GM12878 (cell line): ENCODE measurements around the gene ID4. TPM values are rescaled to one million over a fixed set of nuclear protein-coding genes. Genes with fewer than 3 reads are reported as not detected.

Experiments
- ATAC-seq: fragments of 200-7000 bp; cut with Tn5 transposase; 3 replicates; pipeline ENCODE4 v1.9.1; 2020; ENCODE audit warnings: mild to moderate bottlenecking, moderate library complexity
- BruUV-seq: library from RNA; stranded (reverse); fragments of 400-500 nt; replicated peaks from 2 replicates; lab custom pipeline; 2021; lab: Mats Ljungman, UMichigan
- CTCF ChIA-PET: fragments of 300-600 bp; sonication (Branson Sonifier 250); formaldehyde crosslinking; extraction: SDS; loops from one replicate; lab custom pipeline; 2021; ENCODE audit warnings: inconsistent platforms; lab: Yijun Ruan, JAX
- POLR2A ChIA-PET: fragments of 350-600 bp; formaldehyde crosslinking; extraction: SDS; loops from one replicate; lab custom pipeline; 2021; ENCODE audit warnings: inconsistent platforms; lab: Charles Lee
- RAD21 ChIA-PET: fragments of 300-600 bp; sonication (Branson Sonifier 250); formaldehyde crosslinking; loops from one replicate; lab custom pipeline; 2023; ENCODE audit warnings: antibody characterized with exemption; ENCODE audit not compliant: unreplicated experiment; lab: Charles Lee
- SMC1A ChIA-PET: fragments of 300-600 bp; sonication (Branson Sonifier 250); formaldehyde crosslinking; loops from one replicate; lab custom pipeline; 2023; ENCODE audit not compliant: unreplicated experiment, uncharacterized antibody; lab: Charles Lee
- DNase-seq: peaks from one replicate; pipeline ENCODE4 v3.0.0-alpha.2; 2011; ENCODE audit warnings: low read depth, low spot score
- FAIRE-seq: peaks from 3 replicates; lab custom pipeline; 2011; peaks lifted over from hg19 to GRCh38; lab: Jason Lieb, UNC
- H2AFZ ChIP-seq: 2 replicates; pipeline ENCODE4 v1.6.0; 2011; ENCODE audit warnings: low read depth, low read length, control low read depth; ENCODE audit not compliant: control insufficient read depth
- H3K27ac ChIP-seq: 2 replicates; pipeline ENCODE4 v1.5.1; 2011; ENCODE audit warnings: control low read depth; ENCODE audit not compliant: control insufficient read depth, insufficient read depth
- H3K27me3 ChIP-seq, 2 experiments: replicated peaks in 1 of 2; 2 replicates each; pipeline versions ENCODE4 v1.6.0 to v1.6.1; 2011; ENCODE audit warnings: low read length in 1 of 2; ENCODE audit not compliant: control insufficient read depth in 2 of 2, insufficient read depth in 2 of 2
- H3K36me3 ChIP-seq, 2 experiments: 2 replicates each; pipeline ENCODE4 v1.5.1; 2011; ENCODE audit warnings: low read length in 1 of 2; ENCODE audit not compliant: control insufficient read depth in 2 of 2, insufficient read depth in 2 of 2
- H3K4me1 ChIP-seq: 2 replicates; pipeline ENCODE4 v1.6.1; 2011; ENCODE audit warnings: mild to moderate bottlenecking, low read length, moderate library complexity, mixed read lengths; ENCODE audit not compliant: control insufficient read depth, insufficient read depth
- H3K4me2 ChIP-seq: 2 replicates; pipeline ENCODE4 v1.6.0; 2011; ENCODE audit warnings: control low read depth; ENCODE audit not compliant: control insufficient read depth, insufficient read depth
- H3K4me3 ChIP-seq: fragments of 200-600 bp; sonication (generic); 2 replicates; pipeline ENCODE4 v1.5.1; 2016
- H3K79me2 ChIP-seq: 2 replicates; pipeline ENCODE4 v1.6.0; 2011; ENCODE audit warnings: low read length; ENCODE audit not compliant: control insufficient read depth, insufficient read depth
- H3K9ac ChIP-seq: 2 replicates; pipeline ENCODE4 v1.8.0; 2011; ENCODE audit warnings: low read length, control low read depth, mixed read lengths; ENCODE audit not compliant: control insufficient read depth, insufficient read depth
- H3K9me3 ChIP-seq: replicated peaks from 3 replicates; pipeline ENCODE4 v1.5.1; 2011; ENCODE audit warnings: mild to moderate bottlenecking, low read length; ENCODE audit not compliant: control insufficient read depth, insufficient read depth
- H4K20me1 ChIP-seq: 2 replicates; pipeline ENCODE4 v1.6.0; 2011; ENCODE audit not compliant: control insufficient read depth, insufficient read depth
- HDAC2 ChIP-seq: fragments of 200-600 bp; sonication (generic); IDR thresholded peaks from 2 replicates; pipeline ENCODE4 v1.6.1; 2017
- KDM1A ChIP-seq: fragments of 200-600 bp; sonication (generic); IDR thresholded peaks from 2 replicates; pipeline ENCODE4 v1.6.1; 2016; ENCODE audit warnings: borderline replicate concordance
- MYB ChIP-seq: fragments of 150-350 bp; IDR thresholded peaks from 2 replicates; pipeline ENCODE4 v1.6.1; 2014; ENCODE audit warnings: mild to moderate bottlenecking, low read depth, low read length, borderline replicate concordance
- MYC ChIP-seq: IDR thresholded peaks from 2 replicates; pipeline ENCODE4 v1.6.1; 2011; ENCODE audit warnings: mild to moderate bottlenecking, low read length, moderate library complexity, inconsistent platforms; ENCODE audit not compliant: insufficient read depth, insufficient replicate concordance, insufficient read length, severe bottlenecking
- RAD21 ChIP-seq: IDR thresholded peaks from 2 replicates; pipeline ENCODE4 v1.6.1; 2011; ENCODE audit warnings: mild to moderate bottlenecking, low read depth, low read length, moderate library complexity; ENCODE audit not compliant: insufficient read depth
- RELA ChIP-seq: fragments of 450-650 bp; IDR thresholded peaks from 2 replicates; pipeline ENCODE4 v1.8.0; 2014; ENCODE audit warnings: borderline replicate concordance; ENCODE audit not compliant: partially characterized antibody
- SMAD5 ChIP-seq: IDR thresholded peaks from 2 replicates; pipeline ENCODE4 v1.6.1; 2016; ENCODE audit warnings: antibody characterized with exemption, low read depth
- SMARCA5 ChIP-seq: fragments of 450-650 bp; IDR thresholded peaks from 2 replicates; pipeline ENCODE4 v1.6.1; 2017; ENCODE audit warnings: mild to moderate bottlenecking
- ZNF24 ChIP-seq: fragments of 450-650 bp; IDR thresholded peaks from 2 replicates; pipeline ENCODE4 v1.6.1; 2017; ENCODE audit warnings: antibody characterized with exemption, mild to moderate bottlenecking
- WGBS: methylation state at CpG from one replicate; pipeline ENCODE4 v1.1.6; 2016; ENCODE audit warnings: low lambda C conversion rate; ENCODE audit not compliant: insufficient replicate concordance, insufficient coverage; ENCODE audit errors: missing lambda C conversion rate; 5-methylcytosine and 5-hydroxymethylcytosine counted together
- in situ Hi-C: fragments of 300-500 bp; cut with MboI; formaldehyde crosslinking; loops from 9 replicates; pipeline ENCODE4 v1.14.3; 2018; ENCODE audit warnings: mixed read lengths
- intact Hi-C: fragments of 100-400 bp; cut with micrococcal nuclease; formaldehyde crosslinking; loops from one replicate; pipeline ENCODE4 v1.14.2; 2022; ENCODE audit not compliant: unreplicated experiment
- polyA plus RNA-seq, 11 experiments: library from polyadenylated mRNA; depleted of rRNA in 4 of 11; unstranded in 6 of 11; stranded (reverse) in 5 of 11; fragments of >200 nt; fragmentation: Nextera tagmentation in 4 of 11; fragmentation: Illumina TruSeq in 1 of 11; extraction: Ambion mirVana in 4 of 11; extraction: Trizol in 1 of 11; gene quantifications; 1 replicate in 1 of 11; 2 replicates in 10 of 11; pipeline versions ENCODE4 v1.2.1 to v1.2.3, GENCODE V29; 2011 to 2016; ENCODE audit warnings: inconsistent platforms in 2 of 11, missing spikeins in 2 of 11, low read depth in 1 of 11
- total RNA-seq, 4 experiments: library from RNA; depleted of rRNA in 3 of 4; stranded (reverse); fragments of >200 nt in 3 of 4; fragmentation: Illumina TruSeq in 1 of 4; extraction: Trizol in 1 of 4; gene quantifications; 2 replicates each; pipeline versions ENCODE4 v1.2.1 to v1.2.3, GENCODE V29; 2013 to 2021
- TF ChIP-seq, protein P1 (sequence below): fragments of 450-650 bp; IDR thresholded peaks from 2 replicates; pipeline ENCODE4 v1.6.1; 2017; ENCODE audit warnings: antibody characterized with exemption, mild to moderate bottlenecking, moderate library complexity
- TF ChIP-seq, protein P2 (sequence below): fragments of 450-650 bp; IDR thresholded peaks from 2 replicates; pipeline ENCODE4 v1.6.1; 2017; ENCODE audit warnings: mild to moderate bottlenecking, moderate library complexity
- TF ChIP-seq, protein P3 (sequence below): fragments of 150-350 bp; IDR thresholded peaks from 2 replicates; pipeline ENCODE4 v1.6.1; 2016; ENCODE audit warnings: low read depth, low read length
- TF ChIP-seq, protein P4 (sequence below): IDR thresholded peaks from 2 replicates; pipeline ENCODE4 v1.6.1; 2011; ENCODE audit warnings: borderline replicate concordance, low read depth, mild to moderate bottlenecking, moderate library complexity, low read length; ENCODE audit not compliant: insufficient read depth, poor library complexity, severe bottlenecking

ID4 gene
- total and polyA plus RNA-seq, 10 of the 15 experiments (the other 5 are each of a cell fraction or from before 2014, with no cell fraction given): 0.09 TPM; not detected in 9

DNA sequence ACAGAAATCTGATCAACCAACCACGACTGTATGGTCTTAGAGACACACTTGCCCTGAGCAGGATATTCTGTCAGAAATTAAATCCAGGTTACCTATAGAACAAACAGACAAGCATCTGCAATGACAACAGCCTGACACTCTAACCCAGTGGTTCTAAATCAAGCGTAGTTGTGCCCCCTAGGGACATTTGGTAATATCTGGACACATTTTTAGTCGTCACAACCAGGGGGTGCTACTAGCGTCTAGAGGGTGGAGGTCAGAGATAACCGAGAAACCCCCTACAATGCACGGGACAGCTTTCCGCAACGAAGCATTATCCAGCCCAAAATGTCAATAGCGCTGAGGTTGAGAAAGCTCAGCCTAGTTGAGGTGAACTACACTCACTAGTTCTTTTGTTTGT lies 32.3 kb downstream of the ID4 start:
- ChIA-PET CTCF (no interaction called here), POLR2A (no interaction called here), SMC1A (no interaction called here), RAD21 (no interaction called here)
- ATAC-seq: no peak
- H3K9ac ChIP-seq: no peak overlapping the region
- no peak overlapping the region for H2AFZ ChIP-seq
- H3K27ac ChIP-seq: no peak overlapping the region
- H3K27me3 ChIP-seq: no peaks in the 10 kb centered on the region
- H3K9me3 ChIP-seq: no peaks in the 10 kb centered on the region
- intact Hi-C loops: no loop called here
- BruUV-seq: no TSS peak
- H3K4me2 ChIP-seq: no peak overlapping the region
- no peaks in the 10 kb centered on the region for H3K79me2 ChIP-seq
- WGBS: 33% methylated on average over 9 of the region's 9 CpGs
- H3K4me1 ChIP-seq: no peaks in the 10 kb centered on the region
- DNase-seq: no peak
- no peaks in the 10 kb centered on the region for H4K20me1 ChIP-seq
- no peak for FAIRE-seq
- no peaks in the 10 kb centered on the region for H3K36me3 ChIP-seq
- no peak overlapping the region for H3K4me3 ChIP-seq
- in situ Hi-C loops: no loop called here
- TF ChIP-seq RELA (no peak), ZNF24 (no peak), SMAD5 (no peak), SMARCA5 (no peak), KDM1A (no peak), RAD21 (no peak), HDAC2 (no peak), MYC (no peak), MYB (no peak)
- TF ChIP-seq, protein P1, sequence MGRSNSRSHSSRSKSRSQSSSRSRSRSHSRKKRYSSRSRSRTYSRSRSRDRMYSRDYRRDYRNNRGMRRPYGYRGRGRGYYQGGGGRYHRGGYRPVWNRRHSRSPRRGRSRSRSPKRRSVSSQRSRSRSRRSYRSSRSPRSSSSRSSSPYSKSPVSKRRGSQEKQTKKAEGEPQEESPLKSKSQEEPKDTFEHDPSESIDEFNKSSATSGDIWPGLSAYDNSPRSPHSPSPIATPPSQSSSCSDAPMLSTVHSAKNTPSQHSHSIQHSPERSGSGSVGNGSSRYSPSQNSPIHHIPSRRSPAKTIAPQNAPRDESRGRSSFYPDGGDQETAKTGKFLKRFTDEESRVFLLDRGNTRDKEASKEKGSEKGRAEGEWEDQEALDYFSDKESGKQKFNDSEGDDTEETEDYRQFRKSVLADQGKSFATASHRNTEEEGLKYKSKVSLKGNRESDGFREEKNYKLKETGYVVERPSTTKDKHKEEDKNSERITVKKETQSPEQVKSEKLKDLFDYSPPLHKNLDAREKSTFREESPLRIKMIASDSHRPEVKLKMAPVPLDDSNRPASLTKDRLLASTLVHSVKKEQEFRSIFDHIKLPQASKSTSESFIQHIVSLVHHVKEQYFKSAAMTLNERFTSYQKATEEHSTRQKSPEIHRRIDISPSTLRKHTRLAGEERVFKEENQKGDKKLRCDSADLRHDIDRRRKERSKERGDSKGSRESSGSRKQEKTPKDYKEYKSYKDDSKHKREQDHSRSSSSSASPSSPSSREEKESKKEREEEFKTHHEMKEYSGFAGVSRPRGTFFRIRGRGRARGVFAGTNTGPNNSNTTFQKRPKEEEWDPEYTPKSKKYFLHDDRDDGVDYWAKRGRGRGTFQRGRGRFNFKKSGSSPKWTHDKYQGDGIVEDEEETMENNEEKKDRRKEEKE: no peak
- TF ChIP-seq, protein P2, sequence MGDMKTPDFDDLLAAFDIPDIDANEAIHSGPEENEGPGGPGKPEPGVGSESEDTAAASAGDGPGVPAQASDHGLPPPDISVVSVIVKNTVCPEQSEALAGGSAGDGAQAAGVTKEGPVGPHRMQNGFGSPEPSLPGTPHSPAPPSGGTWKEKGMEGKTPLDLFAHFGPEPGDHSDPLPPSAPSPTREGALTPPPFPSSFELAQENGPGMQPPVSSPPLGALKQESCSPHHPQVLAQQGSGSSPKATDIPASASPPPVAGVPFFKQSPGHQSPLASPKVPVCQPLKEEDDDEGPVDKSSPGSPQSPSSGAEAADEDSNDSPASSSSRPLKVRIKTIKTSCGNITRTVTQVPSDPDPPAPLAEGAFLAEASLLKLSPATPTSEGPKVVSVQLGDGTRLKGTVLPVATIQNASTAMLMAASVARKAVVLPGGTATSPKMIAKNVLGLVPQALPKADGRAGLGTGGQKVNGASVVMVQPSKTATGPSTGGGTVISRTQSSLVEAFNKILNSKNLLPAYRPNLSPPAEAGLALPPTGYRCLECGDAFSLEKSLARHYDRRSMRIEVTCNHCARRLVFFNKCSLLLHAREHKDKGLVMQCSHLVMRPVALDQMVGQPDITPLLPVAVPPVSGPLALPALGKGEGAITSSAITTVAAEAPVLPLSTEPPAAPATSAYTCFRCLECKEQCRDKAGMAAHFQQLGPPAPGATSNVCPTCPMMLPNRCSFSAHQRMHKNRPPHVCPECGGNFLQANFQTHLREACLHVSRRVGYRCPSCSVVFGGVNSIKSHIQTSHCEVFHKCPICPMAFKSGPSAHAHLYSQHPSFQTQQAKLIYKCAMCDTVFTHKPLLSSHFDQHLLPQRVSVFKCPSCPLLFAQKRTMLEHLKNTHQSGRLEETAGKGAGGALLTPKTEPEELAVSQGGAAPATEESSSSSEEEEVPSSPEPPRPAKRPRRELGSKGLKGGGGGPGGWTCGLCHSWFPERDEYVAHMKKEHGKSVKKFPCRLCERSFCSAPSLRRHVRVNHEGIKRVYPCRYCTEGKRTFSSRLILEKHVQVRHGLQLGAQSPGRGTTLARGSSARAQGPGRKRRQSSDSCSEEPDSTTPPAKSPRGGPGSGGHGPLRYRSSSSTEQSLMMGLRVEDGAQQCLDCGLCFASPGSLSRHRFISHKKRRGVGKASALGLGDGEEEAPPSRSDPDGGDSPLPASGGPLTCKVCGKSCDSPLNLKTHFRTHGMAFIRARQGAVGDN: no peak
- TF ChIP-seq, protein P3, sequence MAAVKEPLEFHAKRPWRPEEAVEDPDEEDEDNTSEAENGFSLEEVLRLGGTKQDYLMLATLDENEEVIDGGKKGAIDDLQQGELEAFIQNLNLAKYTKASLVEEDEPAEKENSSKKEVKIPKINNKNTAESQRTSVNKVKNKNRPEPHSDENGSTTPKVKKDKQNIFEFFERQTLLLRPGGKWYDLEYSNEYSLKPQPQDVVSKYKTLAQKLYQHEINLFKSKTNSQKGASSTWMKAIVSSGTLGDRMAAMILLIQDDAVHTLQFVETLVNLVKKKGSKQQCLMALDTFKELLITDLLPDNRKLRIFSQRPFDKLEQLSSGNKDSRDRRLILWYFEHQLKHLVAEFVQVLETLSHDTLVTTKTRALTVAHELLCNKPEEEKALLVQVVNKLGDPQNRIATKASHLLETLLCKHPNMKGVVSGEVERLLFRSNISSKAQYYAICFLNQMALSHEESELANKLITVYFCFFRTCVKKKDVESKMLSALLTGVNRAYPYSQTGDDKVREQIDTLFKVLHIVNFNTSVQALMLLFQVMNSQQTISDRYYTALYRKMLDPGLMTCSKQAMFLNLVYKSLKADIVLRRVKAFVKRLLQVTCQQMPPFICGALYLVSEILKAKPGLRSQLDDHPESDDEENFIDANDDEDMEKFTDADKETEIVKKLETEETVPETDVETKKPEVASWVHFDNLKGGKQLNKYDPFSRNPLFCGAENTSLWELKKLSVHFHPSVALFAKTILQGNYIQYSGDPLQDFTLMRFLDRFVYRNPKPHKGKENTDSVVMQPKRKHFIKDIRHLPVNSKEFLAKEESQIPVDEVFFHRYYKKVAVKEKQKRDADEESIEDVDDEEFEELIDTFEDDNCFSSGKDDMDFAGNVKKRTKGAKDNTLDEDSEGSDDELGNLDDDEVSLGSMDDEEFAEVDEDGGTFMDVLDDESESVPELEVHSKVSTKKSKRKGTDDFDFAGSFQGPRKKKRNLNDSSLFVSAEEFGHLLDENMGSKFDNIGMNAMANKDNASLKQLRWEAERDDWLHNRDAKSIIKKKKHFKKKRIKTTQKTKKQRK: no peak
- TF ChIP-seq, protein P4, sequence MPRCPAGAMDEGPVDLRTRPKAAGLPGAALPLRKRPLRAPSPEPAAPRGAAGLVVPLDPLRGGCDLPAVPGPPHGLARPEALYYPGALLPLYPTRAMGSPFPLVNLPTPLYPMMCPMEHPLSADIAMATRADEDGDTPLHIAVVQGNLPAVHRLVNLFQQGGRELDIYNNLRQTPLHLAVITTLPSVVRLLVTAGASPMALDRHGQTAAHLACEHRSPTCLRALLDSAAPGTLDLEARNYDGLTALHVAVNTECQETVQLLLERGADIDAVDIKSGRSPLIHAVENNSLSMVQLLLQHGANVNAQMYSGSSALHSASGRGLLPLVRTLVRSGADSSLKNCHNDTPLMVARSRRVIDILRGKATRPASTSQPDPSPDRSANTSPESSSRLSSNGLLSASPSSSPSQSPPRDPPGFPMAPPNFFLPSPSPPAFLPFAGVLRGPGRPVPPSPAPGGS: no peak
